A673 (cell line): ENCODE data around the gene CAMKK1.

Experiments used
- EZH2 ChIP-seq: fragments of 200-600 bp; sonication (generic); IDR thresholded peaks from 2 replicates; pipeline ENCODE4 v1.6.1; 2017; ENCODE audit warnings: borderline replicate concordance, low read depth, mild to moderate bottlenecking, mixed read lengths, antibody characterized with exemption, low read length; ENCODE audit not compliant: poor library complexity, severe bottlenecking
- TF ChIP-seq, protein P1 (sequence below): fragments of 300-800, 200-600 bp; sonication (generic); conservative IDR thresholded peaks from 2 replicates; pipeline ENCODE4 v1.5.1; 2017; ENCODE audit warnings: low read depth, mild to moderate bottlenecking, antibody characterized with exemption, low read length, moderate library complexity, mixed read lengths

DNA sequence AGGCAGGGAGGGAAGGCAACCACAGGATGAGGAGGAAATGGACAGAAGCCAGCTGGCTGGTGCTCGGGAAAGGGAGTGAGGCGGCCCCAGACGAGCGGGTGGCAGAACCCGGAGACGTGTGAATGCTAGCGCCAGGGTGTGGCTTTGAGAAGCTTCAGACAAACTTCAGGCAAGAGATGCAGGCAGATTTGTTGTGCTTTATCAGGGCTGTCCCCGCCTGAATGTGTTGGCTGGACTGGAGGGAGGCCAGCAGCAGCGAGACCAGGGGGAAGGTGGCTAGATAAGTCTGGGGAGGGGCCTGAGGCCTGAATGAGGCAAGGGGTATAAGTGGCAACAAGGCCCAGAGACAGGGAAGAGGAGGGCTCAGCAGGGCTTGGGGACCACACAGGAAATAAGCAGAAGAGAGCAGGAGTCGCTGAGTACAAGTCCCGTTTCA is 22.0 kb downstream of the CAMKK1 start:
- TF ChIP-seq, protein P1, sequence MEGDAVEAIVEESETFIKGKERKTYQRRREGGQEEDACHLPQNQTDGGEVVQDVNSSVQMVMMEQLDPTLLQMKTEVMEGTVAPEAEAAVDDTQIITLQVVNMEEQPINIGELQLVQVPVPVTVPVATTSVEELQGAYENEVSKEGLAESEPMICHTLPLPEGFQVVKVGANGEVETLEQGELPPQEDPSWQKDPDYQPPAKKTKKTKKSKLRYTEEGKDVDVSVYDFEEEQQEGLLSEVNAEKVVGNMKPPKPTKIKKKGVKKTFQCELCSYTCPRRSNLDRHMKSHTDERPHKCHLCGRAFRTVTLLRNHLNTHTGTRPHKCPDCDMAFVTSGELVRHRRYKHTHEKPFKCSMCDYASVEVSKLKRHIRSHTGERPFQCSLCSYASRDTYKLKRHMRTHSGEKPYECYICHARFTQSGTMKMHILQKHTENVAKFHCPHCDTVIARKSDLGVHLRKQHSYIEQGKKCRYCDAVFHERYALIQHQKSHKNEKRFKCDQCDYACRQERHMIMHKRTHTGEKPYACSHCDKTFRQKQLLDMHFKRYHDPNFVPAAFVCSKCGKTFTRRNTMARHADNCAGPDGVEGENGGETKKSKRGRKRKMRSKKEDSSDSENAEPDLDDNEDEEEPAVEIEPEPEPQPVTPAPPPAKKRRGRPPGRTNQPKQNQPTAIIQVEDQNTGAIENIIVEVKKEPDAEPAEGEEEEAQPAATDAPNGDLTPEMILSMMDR = no peak
- TF ChIP-seq EZH2 = no peak
